Stomach (tissue), 9 donors: ENCODE data around the gene BPI. TPM values are rescaled to one million over a fixed set of nuclear protein-coding genes. Genes with fewer than 3 reads are reported as not detected.
"Not testable (repeated sequence)": the region's sequence is repeated elsewhere in the genome, so short reads cannot be mapped to it uniquely, and the experiment has no call there.

Source experiments
- DNase-seq, 2 donors: peaks; one replicate each; pipeline versions ENCODE4 v3.0.0 to v3.0.0-alpha.2; 2013 to 2019
- H3K27ac ChIP-seq, 5 donors: fragments of 200-600 bp in 4 of 5; sonication (generic) in 4 of 5; one replicate each; pipeline ENCODE4 v1.5.1; 2013 to 2019; ENCODE audit warnings: mild to moderate bottlenecking in 1 of 5, moderate library complexity in 1 of 5
- H3K27me3 ChIP-seq, 3 donors: fragments of 200-600 bp; sonication (generic); one replicate each; pipeline ENCODE4 v1.5.1; 2017 to 2019; ENCODE audit warnings: mixed run types in 1 of 3
- H3K36me3 ChIP-seq, 4 donors: fragments of 200-600 bp; sonication (generic); 1 replicate in 3 of 4; 2 replicates in 1 of 4; pipeline ENCODE4 v1.5.1; 2016 to 2019
- H3K4me1 ChIP-seq, 4 donors: fragments of 200-600 bp; sonication (generic); one replicate each; pipeline ENCODE4 v1.5.1; 2016 to 2019
- H3K4me3 ChIP-seq, 4 donors: fragments of 200-600 bp; sonication (generic) in 3 of 4; one replicate each; pipeline ENCODE4 v1.5.1; 2016 to 2019; ENCODE audit warnings: mild to moderate bottlenecking in 1 of 4
- H3K9me3 ChIP-seq, 4 donors: fragments of 200-600 bp; sonication (generic); one replicate each; pipeline ENCODE4 v1.5.1; 2016 to 2019
- CTCF ChIP-seq, 7 experiments: fragments of 450-650 bp in 4 of 7; fragments of 200-600 bp in 3 of 7; sonication (generic) in 3 of 7; IDR thresholded peaks; one replicate each; pipeline ENCODE4 v1.5.1; 2016 to 2019; ENCODE audit warnings: antibody characterized with exemption in 7 of 7, control low read depth in 2 of 7, mild to moderate bottlenecking in 1 of 7
- EP300 ChIP-seq: sonication (generic); formaldehyde crosslinking; IDR thresholded peaks from one replicate; pipeline ENCODE4 v1.6.1; 2017; ENCODE audit warnings: antibody characterized with exemption
- POLR2A ChIP-seq, 4 donors: fragments of 450-650 bp; IDR thresholded peaks; one replicate each; pipeline ENCODE4 v1.6.1; 2016; ENCODE audit warnings: antibody characterized with exemption in 4 of 4, control low read depth in 2 of 4, mild to moderate bottlenecking in 1 of 4, moderate library complexity in 1 of 4
- POLR2AphosphoS5 ChIP-seq, 3 donors: sonication (generic); formaldehyde crosslinking; IDR thresholded peaks; one replicate each; pipeline ENCODE4 v1.6.1; 2016; ENCODE audit warnings: antibody characterized with exemption in 3 of 3
- WGBS, 5 donors: extraction: QIAGEN DNeasy Blood & Tissue Kit in 3 of 5; methylation state at CpG; one replicate each; pipeline versions ENCODE4 v1.1.5 to v1.1.7; 2013 to 2018; 5-methylcytosine and 5-hydroxymethylcytosine counted together
- intact Hi-C: fragments of 100-400 bp; cut with DNase I; formaldehyde crosslinking; loops from one replicate; pipeline ENCODE4 v1.15.1; 2023; ENCODE audit warnings: low total_unique reads
- polyA plus RNA-seq, 3 donors: library from polyadenylated mRNA; stranded (reverse); fragments of 200-250 nt; gene quantifications; one replicate each; pipeline ENCODE4 v1.2.3, GENCODE V29; 2013
- total RNA-seq, 5 donors: library from RNA; depleted of rRNA; stranded (reverse); fragments of >200 nt; gene quantifications; one replicate each; pipeline versions ENCODE4 v1.1.0 to v1.2.3, GENCODE V29; 2014 to 2016
- donor health status: healthy with polysubstance abuse.
- donor health status: Bipolar disorder and iron deficiency.
- donor health status: healthy.

BPI gene
- total and polyA plus RNA-seq, 8 donors, result 0.13 to 4.8 (median 0.86) TPM; not detected in 4

DNA sequence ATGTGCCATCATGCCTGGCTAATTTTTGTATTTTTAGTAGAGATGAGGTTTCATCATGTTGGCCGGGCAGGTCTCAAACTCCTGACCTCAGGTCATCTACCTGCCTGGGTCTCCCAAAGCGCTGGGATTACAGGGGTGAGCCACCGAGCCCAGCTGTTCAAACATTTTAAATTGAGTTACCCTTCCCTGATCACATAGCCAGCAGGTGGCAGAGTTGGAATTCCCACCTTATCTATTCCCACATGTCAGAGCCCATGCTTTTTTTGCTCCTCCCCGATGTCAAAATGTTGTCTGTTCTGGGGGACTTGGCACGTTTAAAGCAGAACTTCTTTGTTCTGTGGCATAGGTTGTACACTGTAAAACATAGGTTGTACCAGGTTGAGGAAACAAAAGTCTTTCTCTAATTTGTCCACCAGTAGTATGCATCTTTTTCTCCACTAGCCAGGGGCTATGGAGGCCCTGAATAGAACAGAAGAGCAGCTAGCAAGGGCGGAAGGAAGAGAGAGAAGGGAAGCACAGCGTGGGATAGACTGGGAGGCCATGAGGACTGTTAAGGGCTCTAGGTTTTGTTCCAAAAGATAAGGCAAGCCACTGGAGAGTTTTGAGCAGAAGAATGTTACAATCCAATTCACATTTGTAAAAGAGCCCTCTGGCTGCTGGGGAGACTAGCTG is 35.0 kb downstream of the BPI start:
- no peak for TF ChIP-seq EP300
- no peak for TF ChIP-seq POLR2AphosphoS5 (IDR thresholded peaks at IDR 0.05)
- no peak for TF ChIP-seq CTCF (IDR thresholded peaks at IDR 0.05)
- no peak for TF ChIP-seq POLR2A (IDR thresholded peaks at IDR 0.05)
- WGBS, 5 donors, result 40 to 52% (median 46%) methylated on average over 7 of the region's 7 CpGs
- H3K27me3 ChIP-seq, result peaks cover 0 to 29% (median 0%) of the 10 kb centered on the region in 3 donors
- H3K9me3 ChIP-seq, result peaks cover 6 to 13% (median 9%) of the 10 kb centered on the region in 4 donors
- intact Hi-C loops, result no loop called here
- no peaks in the 10 kb centered on the region for H3K36me3 ChIP-seq
- no peak overlapping the region for H3K4me3 ChIP-seq
- no peak overlapping the region for H3K27ac ChIP-seq
- peak in 1 of 2 donors; percentile 39 for DNase-seq
- peaks cover 0 to 13% (median 4%) of the 10 kb centered on the region in 4 donors for H3K4me1 ChIP-seq

DNA sequence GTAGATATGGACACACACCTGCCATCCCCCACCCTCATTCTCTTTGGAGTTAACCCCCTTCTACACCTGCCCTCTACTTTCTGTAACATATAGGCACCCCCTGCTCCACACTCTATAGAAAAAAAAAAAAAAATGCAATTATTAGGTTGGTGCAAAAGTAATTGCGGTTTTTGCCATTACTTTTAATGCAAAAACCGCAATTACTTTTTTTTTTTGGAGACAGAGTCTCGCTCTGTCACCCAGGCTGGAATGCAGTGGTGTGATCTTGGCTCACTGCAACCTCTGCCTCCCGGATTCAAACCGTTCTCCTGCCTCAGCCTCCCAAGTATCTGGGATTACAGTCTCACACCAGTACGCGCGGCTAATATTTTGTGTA is 35.6 kb downstream of the BPI start:
- WGBS, 5 donors, result 85 to 93% (median 87%) methylated on average over 8 of the region's 8 CpGs
- H3K27ac ChIP-seq, H3K4me3 ChIP-seq, H3K36me3 ChIP-seq, intact Hi-C loops, DNase-seq: not testable (repeated sequence)
- peaks cover 6 to 13% (median 9%) of the 10 kb centered on the region in 4 donors for H3K9me3 ChIP-seq
- peaks cover 0 to 13% (median 4%) of the 10 kb centered on the region in 4 donors for H3K4me1 ChIP-seq
- peaks cover 0 to 29% (median 0%) of the 10 kb centered on the region in 3 donors for H3K27me3 ChIP-seq

DNA sequence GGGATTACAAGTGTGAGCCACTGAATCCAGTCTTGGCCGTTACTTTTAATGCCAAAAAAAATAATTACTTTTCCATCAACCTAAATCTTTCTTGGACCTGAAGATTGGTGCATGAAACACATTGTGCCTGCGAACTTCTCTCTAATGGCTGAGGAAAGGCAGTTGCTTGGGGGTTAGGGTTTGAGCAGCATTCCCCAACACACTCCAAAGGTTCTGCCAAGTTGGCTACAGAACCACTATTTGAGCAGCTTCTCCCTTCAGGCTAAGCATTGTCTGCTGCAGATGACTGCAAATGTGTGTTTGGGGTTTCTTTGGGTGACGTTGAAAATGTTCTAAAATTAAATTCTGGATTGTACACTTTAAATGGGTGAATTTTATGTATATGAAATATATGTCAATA is 36.0 kb downstream of the BPI start:
- peaks cover 0 to 13% (median 4%) of the 10 kb centered on the region in 4 donors for H3K4me1 ChIP-seq
- WGBS, 5 donors, result 50 to 66% (median 54%) methylated on average over 3 of the region's 3 CpGs
- no peak overlapping the region for H3K27ac ChIP-seq
- intact Hi-C loops, result no loop called here
- peaks cover 0 to 24% (median 0%) of the 10 kb centered on the region in 3 donors for H3K27me3 ChIP-seq
- no peaks in the 10 kb centered on the region for H3K36me3 ChIP-seq
- peak in 1 of 2 donors; percentile 26 for DNase-seq
- H3K4me3 ChIP-seq, result no peak overlapping the region
- TF ChIP-seq POLR2A (IDR thresholded peaks at IDR 0.05), result no peak
- no peak for TF ChIP-seq EP300
- TF ChIP-seq CTCF (IDR thresholded peaks at IDR 0.05), result no peak
- TF ChIP-seq POLR2AphosphoS5 (IDR thresholded peaks at IDR 0.05), result no peak
- H3K9me3 ChIP-seq, result peaks cover 6 to 13% (median 9%) of the 10 kb centered on the region in 4 donors

GRCh38 chr20:38340693-38341092 is 36.7 kb downstream of the BPI start:
- Histone ChIP-seq H3K27ac (no peak overlapping the region), H3K4me1 (peaks cover 0 to 13% (median 4%) of the 10 kb centered on the region in 4 donors), H3K4me3 (no peak overlapping the region), H3K36me3 (no peaks in the 10 kb centered on the region), H3K9me3 (peaks cover 6 to 13% (median 9%) of the 10 kb centered on the region in 4 donors), H3K27me3 (peaks cover 0 to 17% (median 0%) of the 10 kb centered on the region in 3 donors)
- no peak for DNase-seq
- intact Hi-C loops, result no loop called here
- WGBS, 5 donors, result 70 to 79% (median 78%) methylated on average over 6 of the region's 6 CpGs
- TF ChIP-seq CTCF (IDR thresholded peaks at IDR 0.05), result no peak
- TF ChIP-seq POLR2AphosphoS5 (IDR thresholded peaks at IDR 0.05), result no peak
- TF ChIP-seq EP300, result no peak
- no peak for TF ChIP-seq POLR2A (IDR thresholded peaks at IDR 0.05)

DNA sequence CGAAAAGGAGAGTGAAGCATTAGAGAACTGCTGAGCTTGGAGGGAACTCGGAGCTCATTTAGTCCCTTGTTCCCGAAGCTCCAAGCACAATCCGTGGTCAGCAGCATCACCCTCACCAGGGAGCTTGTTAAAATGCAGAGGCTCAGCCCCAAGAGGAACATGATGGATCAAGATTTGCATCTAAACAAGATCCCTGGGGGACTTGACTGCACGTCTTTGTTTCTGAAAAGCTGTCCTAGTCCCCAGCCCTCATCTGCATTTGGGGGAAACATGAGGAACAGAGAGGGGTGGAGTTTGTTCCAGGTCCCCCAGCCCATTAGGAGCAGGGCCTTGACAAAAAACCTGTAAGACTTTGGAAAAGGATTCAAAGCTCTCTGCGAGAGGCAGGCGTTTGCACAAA is 38.3 kb downstream of the BPI start:
- WGBS, 5 donors, result 52 to 67% (median 57%) methylated on average over 7 of the region's 7 CpGs
- intact Hi-C loops, result no loop called here

More for the DNA sequence above, 38.3 kb downstream of the BPI start:
- Histone ChIP-seq H3K36me3 (no peaks in the 10 kb centered on the region), H3K27ac (no peak overlapping the region), H3K4me1 (peaks cover 0 to 13% (median 4%) of the 10 kb centered on the region in 4 donors), H3K4me3 (no peak overlapping the region), H3K27me3 (peaks cover 0 to 7% (median 0%) of the 10 kb centered on the region in 3 donors), H3K9me3 (peaks cover 6 to 13% (median 9%) of the 10 kb centered on the region in 4 donors)
- no peak for DNase-seq
- TF ChIP-seq POLR2AphosphoS5 (IDR thresholded peaks at IDR 0.05), result no peak
- TF ChIP-seq EP300, result no peak
- no peak for TF ChIP-seq CTCF (IDR thresholded peaks at IDR 0.05)
- no peak for TF ChIP-seq POLR2A (IDR thresholded peaks at IDR 0.05)
